Parathyroid adenoma (tissue), 2 donors: Measurements from ENCODE around the gene HMX1.

Source experiments
- H2AFZ ChIP-seq: fragments of 300-600 bp; sonication (generic); one replicate; pipeline ENCODE4 v1.7.0; 2017; ENCODE audit warnings: antibody characterized with exemption, mild to moderate bottlenecking
- H3K27ac ChIP-seq: fragments of 300-600 bp; sonication (generic); one replicate; pipeline ENCODE4 v1.7.0; 2017
- H3K27me3 ChIP-seq: fragments of 300-600 bp; sonication (generic); one replicate; pipeline ENCODE4 v1.7.0; 2017; ENCODE audit warnings: low read length; ENCODE audit not compliant: control insufficient read depth, insufficient read depth
- H3K36me3 ChIP-seq: fragments of 300-600 bp; sonication (generic); one replicate; pipeline ENCODE4 v1.7.0; 2017; ENCODE audit warnings: low read length; ENCODE audit not compliant: control insufficient read depth, insufficient read depth
- H3K4me1 ChIP-seq: fragments of 300-600 bp; sonication (generic); one replicate; pipeline ENCODE4 v1.7.0; 2017; ENCODE audit warnings: control low read depth
- H3K4me2 ChIP-seq: fragments of 300-600 bp; sonication (generic); one replicate; pipeline ENCODE4 v1.7.0; 2017; ENCODE audit warnings: low read length
- H3K4me3 ChIP-seq: fragments of 300-600 bp; sonication (generic); one replicate; pipeline ENCODE4 v1.7.0; 2017; ENCODE audit warnings: low read depth, low read length
- H3K79me2 ChIP-seq: fragments of 300-600 bp; sonication (generic); one replicate; pipeline ENCODE4 v1.7.0; 2017; ENCODE audit warnings: control low read depth
- H3K9ac ChIP-seq: fragments of 300-600 bp; sonication (generic); one replicate; pipeline ENCODE4 v1.7.0; 2017; ENCODE audit warnings: mild to moderate bottlenecking
- H3K9me3 ChIP-seq: fragments of 300-600 bp; sonication (generic); one replicate; pipeline ENCODE4 v1.7.0; 2017; ENCODE audit warnings: low read length; ENCODE audit not compliant: control insufficient read depth
- CTCF ChIP-seq: fragments of 300-600 bp; sonication (generic); IDR thresholded peaks from one replicate; pipeline ENCODE4 v1.7.0; 2017; ENCODE audit warnings: antibody characterized with exemption, mild to moderate bottlenecking
- donor health status: primary hyperparathyroidism.

Gene HMX1

GRCh38 chr4:8874896-8875680 lies 3.4 kb upstream of the HMX1 start:
- H3K9ac ChIP-seq, result no peak overlapping the region
- no peak overlapping the region for H3K4me3 ChIP-seq
- no peaks in the 10 kb centered on the region for H3K4me1 ChIP-seq
- H3K4me2 ChIP-seq, result no peak overlapping the region
- no peaks in the 10 kb centered on the region for H3K36me3 ChIP-seq
- H3K27me3 ChIP-seq, result peaks cover 31% of the 10 kb centered on the region
- no peak for TF ChIP-seq CTCF
- no peaks in the 10 kb centered on the region for H3K79me2 ChIP-seq
- H3K27ac ChIP-seq, result no peak overlapping the region
- no peaks in the 10 kb centered on the region for H3K9me3 ChIP-seq
- H2AFZ ChIP-seq, result no peak overlapping the region

- no peak overlapping the region for H3K4me2 ChIP-seq
- no peak overlapping the region for H3K4me3 ChIP-seq
- no peak overlapping the region for H3K27ac ChIP-seq
- no peaks in the 10 kb centered on the region for H3K36me3 ChIP-seq
- no peak overlapping the region for H2AFZ ChIP-seq
- peaks cover 35% of the 10 kb centered on the region for H3K27me3 ChIP-seq
- no peaks in the 10 kb centered on the region for H3K4me1 ChIP-seq
- no peak overlapping the region for H3K9ac ChIP-seq
- no peak for TF ChIP-seq CTCF
- H3K9me3 ChIP-seq, result no peaks in the 10 kb centered on the region
- H3K79me2 ChIP-seq, result no peaks in the 10 kb centered on the region
Observed at GRCh38 chr4:8874003-8874895, 2.6 kb upstream of the HMX1 start.

- Histone ChIP-seq H3K9me3 (no peaks in the 10 kb centered on the region), H2AFZ (no peak overlapping the region), H3K27me3 (peaks cover 32% of the 10 kb centered on the region), H3K27ac (no peak overlapping the region), H3K4me3 (no peak overlapping the region), H3K4me2 (peak overlapping the region; percentile 42), H3K79me2 (no peaks in the 10 kb centered on the region), H3K9ac (no peak overlapping the region), H3K4me1 (no peaks in the 10 kb centered on the region), H3K36me3 (no peaks in the 10 kb centered on the region)
- no peak for TF ChIP-seq CTCF
Observed at GRCh38 chr4:8872402-8873291, 1.0 kb upstream of the HMX1 start.

GRCh38 chr4:8870647-8871416 lies 807 bp downstream of the HMX1 start:
- no peaks in the 10 kb centered on the region for H3K9me3 ChIP-seq
- H2AFZ ChIP-seq, result no peak overlapping the region
- no peaks in the 10 kb centered on the region for H3K36me3 ChIP-seq
- peaks cover 25% of the 10 kb centered on the region for H3K27me3 ChIP-seq
- no peak overlapping the region for H3K9ac ChIP-seq
- no peaks in the 10 kb centered on the region for H3K79me2 ChIP-seq
- no peak overlapping the region for H3K4me2 ChIP-seq
- H3K27ac ChIP-seq, result no peak overlapping the region
- no peak for TF ChIP-seq CTCF
- H3K4me3 ChIP-seq, result no peak overlapping the region
- H3K4me1 ChIP-seq, result no peaks in the 10 kb centered on the region
